Skin of body (tissue), 2 donors: ENCODE data around the gene CTU2. TPM values are rescaled to one million over a fixed set of nuclear protein-coding genes. Genes with fewer than 3 reads are reported as not detected.
A peak's percentile ranks its signal among the peaks of the same experiment; 100 is the strongest.

Source experiments
- DNase-seq: peaks from one replicate; lab custom pipeline; 2025; lab: John Stamatoyannopoulos, UW
- total RNA-seq: library from RNA; depleted of rRNA; stranded (reverse); fragments of >200 nt; gene quantifications from one replicate; pipeline ENCODE4 v1.2.3, GENCODE V29; 2014

Gene CTU2
- total RNA-seq, 1 donor from 2014 or later = 5.5 TPM

DNA sequence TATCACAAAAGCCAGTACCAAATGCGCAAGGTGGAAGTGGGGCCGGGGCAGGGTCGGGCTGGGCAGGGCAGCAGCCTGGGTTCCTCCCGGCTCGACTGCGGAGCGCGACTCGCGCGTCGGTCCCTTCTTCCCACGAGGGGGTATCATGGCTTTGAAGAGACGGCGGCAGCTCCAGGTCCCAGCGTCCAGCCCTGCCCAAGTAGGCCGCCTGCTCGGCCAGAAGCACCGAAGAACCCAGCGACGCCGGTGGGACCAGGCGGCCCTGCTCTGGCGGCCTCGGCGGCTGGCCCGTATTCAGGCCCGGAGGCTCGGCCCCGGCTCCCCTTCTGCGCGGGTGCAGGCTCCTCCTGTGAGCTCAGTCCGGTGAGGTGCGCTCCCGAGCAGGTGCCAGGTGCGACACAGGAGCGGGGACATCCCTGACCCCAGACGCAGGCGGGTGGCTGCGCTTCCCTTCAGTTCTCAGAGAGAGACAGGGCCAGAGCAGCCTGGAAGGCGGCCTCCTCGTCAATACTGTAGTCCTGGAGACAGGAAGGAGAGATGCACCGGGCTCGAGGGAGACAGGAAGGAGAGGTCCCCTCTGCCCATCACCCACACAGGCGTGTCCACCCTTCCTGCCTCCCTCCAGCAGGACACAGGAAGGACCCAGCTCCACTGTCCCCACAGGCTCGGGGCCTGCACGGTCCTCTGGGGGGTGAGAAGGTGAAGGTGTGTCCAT lies 9.0 kb upstream of the CTU2 start:
- DNase-seq = no peak

DNA sequence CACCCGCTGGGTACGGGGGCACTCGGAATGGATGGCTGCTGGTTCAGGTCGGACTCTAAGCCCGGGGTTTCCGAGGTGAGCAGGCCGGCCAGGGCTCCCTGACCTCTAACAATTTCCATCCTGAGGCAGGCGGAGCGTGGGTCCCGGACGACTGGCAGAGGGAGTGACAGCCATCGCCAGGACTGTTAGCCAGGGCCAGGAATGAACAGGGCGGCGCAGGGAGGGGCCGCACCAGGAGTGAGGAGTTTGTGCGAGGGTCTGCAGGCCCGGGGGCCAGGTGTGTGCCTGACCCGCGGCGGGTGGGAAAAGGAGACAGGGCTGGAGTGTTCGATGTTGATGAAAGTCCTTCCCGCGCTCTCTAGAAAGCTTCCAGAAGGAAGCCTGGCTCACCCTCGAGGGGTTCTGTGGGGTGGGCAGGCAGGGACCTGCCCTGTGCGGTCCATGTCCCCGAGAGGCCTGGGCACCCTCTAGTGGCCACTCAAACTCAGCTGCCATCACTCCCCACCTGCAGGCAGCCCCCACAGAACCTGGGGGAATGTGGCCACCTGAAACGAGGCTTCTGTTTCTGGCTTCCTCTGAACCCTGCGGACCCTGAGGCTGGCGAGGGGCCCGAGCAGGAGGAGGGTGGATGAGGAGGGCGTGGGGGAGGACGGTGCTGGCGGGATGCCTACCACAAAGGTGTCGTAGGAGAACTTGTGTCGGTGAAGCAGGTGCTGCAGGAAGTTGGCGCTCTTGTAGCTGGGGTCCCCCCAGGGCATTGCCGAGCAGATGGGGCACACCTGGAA lies 8.3 kb upstream of the CTU2 start:
- no peak for DNase-seq

DNA sequence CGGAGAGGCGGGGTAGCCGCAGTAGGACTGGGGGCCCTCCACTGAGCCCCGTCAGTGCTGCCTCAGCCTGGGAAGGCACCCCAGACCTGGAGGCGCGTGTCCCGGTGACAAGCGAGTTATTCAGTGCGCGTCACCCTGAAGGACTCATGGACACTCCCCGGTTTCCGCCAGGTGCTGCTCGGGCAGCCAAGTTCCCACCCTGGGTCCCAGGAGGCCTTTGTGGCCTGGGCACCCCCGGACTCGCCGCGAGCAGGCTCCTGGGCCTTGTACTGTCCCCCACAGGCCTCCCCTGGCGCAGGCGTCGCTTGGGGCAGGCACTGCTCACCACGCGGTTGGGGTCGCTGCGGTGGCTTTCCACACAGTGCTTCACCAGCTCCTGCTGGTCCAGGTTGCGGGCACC lies 7.7 kb upstream of the CTU2 start:
- no peak for DNase-seq

DNA sequence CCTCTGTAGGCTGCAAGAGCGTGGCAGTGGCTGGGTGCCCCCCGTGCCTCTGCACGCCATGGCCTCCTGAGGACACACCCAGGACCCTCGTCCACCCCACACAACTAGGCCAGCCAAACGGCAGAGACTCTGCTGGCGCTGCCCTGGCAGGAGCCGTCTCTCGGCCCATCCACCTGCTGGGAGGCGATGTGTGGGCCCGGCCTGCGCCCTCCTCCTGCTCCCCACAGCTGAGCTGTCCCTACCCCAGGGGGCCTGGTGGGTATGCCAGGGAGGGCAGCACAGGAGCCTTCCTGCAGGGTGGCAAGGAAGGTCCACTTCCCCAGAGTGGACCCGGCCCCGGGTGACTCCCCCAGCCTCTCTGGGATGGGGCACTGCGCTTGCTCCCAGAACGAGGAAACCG lies 7.1 kb upstream of the CTU2 start:
- no peak for DNase-seq

DNA sequence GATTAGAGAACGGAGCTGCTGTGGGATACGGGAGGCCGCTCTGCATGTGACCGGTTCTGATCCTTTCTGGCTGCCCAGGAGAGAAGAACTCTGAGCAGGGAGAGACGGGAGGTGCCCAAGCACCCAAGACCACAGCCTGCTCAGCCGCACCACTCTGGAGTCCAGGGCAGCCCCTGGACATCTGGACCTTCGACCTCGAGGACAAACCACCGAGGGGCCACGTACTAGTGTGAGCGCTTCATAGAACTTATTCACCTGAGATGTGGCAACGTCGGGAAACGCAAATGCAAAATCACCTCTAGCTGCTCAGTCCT lies 6.0 kb upstream of the CTU2 start:
- no peak for DNase-seq

DNA sequence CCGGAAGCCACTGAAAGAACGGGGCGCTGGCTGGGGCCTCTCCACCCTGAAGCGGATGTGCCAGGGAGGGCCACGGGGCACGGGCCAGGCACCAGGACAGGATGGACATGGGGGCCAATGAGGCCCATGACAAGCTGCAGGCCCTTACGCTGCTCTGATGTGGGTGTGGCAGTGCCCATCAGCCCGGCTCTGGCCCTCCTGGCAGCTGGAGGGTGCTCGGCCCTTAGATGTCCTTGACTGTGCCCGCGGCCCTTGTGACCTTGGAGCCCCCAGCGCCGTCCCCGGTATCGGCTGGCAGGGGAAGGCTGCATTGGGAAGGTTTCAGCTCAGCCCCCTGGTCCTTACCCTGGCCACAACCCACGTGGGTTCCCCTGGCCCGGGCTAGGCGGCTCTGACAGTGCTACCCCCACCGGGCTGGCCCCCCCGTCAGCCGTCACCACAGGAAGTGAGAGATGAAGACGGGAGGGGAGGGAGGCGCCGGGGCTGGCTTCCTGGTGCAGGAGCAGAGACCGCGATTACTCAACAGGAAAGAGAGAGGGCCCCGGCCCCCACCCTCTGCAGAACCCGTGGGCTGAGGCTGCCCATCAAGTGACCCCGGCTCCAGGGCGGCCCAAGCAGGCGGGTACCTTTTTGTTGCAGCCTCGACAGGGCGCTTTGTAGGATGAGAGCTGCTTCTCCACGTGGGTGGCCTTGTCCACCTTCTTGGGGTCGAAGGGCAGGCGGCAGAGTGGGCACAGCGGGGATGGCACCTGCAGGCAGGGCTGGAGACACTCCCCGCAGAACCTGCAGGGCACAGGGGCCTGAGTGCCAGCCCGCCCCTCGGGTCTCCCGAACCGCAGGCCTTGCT lies 5.4 kb upstream of the CTU2 start:
- peak; percentile 12 for DNase-seq

DNA sequence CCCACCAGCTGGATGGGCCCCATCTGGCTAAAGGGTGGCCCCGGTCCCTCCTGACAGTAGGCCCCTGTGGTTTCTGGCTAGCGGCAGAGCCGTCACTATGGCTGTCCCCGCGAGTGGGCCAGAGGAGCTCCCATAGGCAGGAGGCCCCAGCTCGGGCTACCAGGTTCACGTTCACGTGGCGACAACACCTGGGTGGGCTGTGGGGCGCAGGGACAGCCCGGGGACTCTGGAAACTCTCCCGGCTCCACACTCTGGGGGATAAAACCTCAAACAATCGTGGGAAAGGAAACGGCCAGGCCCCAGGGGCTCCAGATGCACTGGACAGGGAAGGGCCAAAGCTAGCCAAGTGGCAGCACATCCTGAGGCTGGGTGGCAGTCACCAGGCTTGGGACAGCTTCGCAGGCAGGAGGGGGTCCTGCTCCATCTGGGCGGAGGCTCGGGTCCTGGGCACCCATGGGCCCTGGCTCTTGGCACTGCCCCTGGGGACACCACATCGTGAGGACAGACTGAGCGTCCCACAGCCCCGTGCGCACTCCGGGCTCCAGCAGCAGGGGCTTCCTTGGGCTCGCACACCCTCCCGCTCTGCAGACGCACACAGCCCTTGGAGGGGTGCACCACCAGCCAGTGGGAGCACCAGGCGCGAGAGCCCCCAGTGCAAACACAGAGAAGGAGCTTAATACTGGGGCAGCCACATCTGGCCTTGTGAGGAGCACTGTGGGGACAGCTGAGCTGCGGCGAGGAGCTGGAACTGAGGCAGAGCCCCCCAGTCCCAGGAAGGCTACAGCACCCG lies 4.5 kb upstream of the CTU2 start:
- DNase-seq = no peak

DNA sequence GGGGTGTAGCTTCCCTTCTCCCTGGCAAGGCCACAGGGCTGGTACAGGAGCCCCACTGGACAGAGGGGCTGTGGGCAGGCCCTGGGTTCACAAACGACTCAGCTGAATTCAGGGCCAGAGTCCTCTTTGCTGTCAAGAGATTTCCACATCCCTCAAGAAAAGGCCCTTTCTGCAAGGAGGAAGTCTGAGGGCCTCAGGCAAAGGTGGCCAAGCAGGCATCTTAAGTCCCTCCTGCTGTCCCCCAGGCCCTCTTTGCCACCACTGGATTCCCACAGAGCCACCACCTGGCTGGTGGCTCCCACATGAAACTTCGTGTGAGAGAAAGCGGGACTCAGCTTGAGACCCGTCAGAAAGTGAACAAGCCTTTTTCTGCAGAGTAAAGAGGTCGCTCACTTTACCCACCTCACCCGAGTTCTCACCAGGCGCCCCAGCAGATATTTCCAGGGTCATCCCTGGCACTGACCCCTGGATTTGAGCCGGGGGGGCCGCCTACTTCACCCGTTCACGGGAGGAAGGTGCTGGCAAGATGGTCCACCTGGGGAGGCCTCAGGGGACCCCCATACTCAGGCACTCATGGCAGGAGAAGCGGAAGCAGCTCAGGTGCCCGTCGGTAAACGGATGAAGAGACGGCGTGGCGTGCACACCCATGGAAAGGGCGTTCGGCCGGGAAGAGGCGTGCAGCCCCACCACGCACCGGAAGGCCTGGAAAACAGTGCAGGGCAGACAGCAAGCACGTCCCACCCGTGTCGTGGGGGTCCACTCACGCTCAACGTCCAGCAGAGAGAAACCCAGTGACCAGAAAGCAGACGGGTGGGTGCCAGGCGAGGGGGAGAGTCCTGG lies 3.7 kb upstream of the CTU2 start:
- DNase-seq = no peak

DNA sequence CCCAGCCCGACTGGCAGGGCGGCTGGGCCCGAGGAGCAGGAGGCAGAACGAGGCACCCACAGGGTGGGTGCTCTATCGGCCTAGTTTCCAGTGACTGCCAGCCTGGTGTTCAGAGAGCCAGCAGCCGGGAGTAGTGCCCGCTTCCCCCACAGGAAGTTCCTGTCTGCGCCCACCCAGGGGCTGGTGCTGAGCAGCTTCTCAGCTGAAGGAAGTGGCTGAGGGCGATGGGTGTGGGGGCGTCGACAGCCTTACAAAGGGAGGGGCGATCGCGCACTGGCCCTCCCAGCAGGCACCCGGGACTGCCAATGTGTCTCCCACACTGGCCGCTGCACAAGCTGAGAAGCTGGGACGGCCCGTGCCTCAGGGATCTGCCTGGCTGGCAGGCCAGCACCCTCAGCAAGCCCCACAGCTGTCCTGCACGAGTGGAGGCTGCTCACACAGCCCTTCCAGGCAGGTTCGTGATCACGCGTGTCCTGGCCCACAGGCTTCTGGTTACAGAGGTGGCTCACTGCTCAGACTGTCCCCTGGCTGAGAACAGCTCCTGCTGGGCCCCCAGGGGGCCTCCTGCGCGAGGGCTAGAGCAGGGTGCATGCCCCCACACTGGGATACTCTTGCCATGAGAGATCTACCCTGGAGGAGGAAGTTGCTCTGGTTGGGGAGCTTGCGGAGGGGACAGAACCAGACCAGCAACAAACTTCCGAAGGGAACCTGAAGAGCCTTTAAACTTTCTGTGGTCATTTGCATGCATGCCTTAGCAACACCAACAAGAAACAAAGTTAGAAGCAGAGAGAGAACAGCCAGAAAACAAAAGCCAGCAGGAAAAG lies 2.6 kb upstream of the CTU2 start:
- no peak for DNase-seq

DNA sequence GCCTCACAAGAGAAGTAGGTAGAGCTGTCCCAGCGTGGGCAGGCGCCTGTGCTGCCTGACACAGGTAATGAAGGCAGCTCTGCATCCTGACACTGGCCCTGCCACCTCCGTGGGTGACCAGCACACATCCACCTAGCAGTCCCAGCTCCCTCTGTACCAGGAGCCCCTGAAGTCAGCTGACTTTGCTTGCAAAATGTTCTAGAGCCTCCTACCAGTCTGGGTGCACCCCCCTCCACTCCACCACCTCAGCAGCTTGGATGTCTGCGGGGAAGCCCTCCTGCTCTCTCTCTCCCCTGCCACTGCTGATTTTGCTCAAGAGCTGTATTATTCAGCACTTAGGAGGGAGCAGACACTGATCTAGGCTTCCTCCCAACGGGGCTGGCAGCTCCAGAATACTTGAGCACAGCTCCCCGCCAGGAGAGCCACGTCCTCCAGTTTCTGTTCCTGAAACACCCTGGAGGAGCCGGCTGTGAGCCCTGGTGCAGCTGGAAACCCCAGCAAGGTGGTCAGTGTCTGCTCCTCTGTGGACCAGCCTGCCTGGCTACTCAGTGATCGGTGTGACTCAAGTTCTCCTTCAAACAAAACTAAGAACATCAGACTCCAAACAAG lies 1.1 kb upstream of the CTU2 start:
- DNase-seq = no peak

DNA sequence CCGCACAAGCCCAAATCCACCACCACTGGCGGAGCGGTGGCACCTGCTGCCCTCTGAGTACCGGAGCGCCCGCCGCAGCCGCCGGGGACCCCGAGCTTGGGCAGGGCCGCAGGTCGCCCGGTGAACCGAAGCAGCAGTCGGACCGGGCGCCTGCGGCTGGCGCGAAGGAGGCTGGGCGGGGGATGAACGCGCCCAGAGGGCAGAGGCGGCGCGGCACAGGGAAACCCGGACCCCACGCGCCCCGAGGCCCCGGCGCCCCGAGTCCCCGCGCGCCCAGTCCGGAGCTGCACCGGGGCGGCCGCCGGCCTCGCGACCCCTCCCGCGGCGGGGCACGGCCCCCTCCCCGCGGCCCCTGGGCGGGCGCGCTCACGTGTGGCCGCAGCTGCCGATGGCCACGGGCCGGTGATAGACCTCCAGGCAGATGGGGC lies 488 bp upstream of the CTU2 start:
- no peak for DNase-seq

DNA sequence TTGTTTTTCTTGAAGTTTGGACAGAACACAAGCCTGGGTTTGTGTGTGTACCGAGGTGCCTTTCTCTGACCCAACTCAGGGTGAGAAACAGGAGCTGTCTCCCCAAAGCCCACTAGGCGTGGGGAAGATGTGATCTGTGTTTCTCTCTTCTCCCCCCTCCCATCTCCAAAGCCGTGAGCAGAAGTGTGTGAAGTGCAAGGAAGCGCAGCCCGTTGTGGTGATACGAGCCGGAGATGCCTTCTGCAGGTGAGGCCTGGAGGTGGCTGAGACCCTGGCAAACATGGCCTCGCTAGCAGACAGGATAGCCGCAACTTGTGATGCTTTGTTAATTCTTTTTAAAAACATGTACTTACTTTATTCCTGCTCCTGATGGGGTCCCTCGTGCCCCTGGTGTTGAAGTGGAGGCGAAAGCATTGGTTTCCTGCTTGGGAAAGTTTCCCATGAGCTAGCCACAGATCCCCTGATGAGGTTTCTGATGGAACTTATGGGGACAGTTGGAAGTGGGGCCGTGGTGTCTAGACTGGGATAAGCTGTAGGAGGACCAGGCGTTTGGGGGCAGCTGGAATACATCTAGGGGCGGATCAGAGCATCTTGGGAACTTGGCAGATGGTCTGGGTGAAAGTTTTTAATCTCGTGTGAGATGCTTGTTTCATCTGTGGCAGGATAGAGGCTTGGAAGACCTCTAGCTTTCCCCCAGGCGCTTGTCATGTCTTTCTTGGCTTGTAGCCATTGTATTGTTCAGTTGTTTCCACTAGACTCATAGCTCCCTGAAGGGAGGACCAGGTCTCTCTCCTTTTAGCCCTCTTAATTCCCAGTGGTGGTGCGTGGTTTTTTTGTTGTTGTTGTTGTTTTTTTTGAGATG lies 893 bp downstream of the CTU2 start:
- DNase-seq = no peak

DNA sequence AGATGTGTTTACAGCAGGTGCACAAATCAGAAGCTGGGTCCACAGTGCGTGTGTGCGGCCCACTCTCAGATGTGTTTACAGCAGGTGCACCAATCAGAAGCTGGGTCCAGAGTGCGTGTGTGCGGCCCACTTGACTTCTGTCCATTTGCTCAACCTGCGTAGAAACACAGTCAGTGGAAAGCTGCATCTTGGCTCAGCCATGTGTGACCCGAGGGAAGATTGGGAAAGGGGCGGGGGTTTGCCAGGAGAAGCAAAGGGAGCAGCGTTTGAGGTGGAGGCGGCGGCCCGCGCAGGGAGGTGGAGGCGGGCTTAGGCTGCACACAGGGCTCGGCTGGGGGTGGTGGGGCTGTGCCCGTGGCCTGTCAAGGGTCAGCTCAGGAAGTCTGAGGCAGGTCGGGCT lies 4.3 kb downstream of the CTU2 start:
- no peak for DNase-seq

DNA sequence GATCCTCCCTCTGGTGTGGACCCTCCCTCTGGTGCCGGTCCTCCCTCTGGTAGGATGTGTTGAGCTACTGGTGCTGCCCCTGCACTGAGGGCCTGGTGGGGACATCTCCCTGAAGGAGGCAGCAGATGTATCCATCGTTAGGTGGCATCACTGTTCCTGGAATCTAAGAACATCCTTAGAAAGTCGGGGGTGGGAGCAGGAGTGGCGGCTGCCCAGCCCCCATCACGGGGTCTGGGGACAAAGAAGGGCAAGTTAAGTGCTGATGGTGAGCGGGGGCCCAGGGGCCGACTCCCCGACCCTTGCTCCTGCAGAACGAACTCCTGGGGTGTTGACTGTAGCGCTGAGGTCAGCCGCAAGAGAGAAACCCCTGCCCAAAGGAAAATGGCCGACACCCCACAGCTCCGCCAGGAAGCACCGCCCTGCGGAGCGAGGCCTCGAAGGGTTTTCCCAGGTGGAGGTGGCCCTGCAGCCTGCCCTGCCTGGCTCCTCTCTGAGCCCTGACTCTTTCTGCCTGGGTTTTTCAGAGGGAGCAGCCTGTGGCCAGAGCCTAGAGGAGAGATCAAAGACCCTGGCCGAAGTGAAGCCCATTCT lies 5.5 kb downstream of the CTU2 start:
- no peak for DNase-seq

DNA sequence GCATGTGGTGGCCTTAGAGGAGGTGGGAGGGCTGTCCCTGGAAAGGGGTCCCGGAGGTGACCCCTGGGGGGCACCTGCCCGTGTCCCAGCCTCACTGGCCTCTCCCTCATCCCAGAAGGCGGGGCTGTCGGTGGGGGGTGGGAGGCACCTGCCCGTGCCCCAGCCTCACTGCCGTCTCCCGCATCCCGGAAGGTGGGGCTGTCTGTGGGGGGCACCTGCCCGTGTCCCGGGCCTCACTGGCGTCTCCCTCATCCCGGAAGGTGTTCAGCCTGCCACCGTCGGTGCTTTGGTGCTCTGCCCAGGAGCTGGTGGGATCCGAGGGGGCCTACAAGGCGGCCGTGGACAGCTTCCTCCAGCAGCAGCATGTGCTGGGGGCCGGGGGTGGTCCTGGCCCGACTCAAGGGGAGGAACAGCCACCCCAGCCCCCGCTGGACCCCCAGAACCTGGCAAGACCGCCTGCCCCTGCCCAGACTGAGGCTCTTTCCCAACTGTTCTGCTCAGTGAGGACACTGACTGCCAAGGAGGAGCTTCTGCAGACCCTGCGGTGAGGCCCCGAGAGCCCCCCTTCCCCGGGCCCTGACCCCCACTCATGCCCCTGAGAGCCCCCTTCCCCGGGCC lies 6.2 kb downstream of the CTU2 start:
- DNase-seq = no peak

DNA sequence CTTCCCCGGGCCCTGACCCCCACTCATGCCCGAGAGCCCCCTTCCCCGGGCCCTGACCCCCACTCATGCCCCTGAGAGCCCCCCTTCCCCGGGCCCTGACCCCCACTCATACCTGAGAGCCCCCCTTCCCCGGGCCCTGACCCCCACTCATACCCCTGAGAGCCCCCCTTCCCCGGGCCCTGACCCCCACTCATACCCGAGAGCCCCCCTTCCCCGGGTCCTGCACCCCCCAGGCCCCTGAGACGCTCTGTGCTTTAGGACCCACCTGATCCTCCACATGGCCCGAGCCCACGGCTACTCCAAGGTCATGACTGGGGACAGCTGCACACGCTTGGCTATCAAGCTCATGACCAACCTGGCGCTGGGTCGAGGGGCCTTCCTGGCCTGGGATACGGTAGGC lies 6.8 kb downstream of the CTU2 start:
- DNase-seq = no peak
